OCI-LY3 (cell line): ENCODE data around the gene CLEC16A.

Experiments
- EZH2phosphoT487 ChIP-seq: fragments of 200-600 bp; shearing (Covaris generic); IDR thresholded peaks from 2 replicates; pipeline ENCODE4 v1.6.1; 2018; ENCODE audit warnings: antibody characterized with exemption, mixed run types, low read depth
- TF ChIP-seq, protein P1 (sequence below): fragments of 200-600, 300-600 bp; sonication (generic); IDR thresholded peaks from 2 replicates; pipeline ENCODE4 v1.5.1; 2014; ENCODE audit warnings: antibody characterized with exemption, low read length, low read depth

DNA sequence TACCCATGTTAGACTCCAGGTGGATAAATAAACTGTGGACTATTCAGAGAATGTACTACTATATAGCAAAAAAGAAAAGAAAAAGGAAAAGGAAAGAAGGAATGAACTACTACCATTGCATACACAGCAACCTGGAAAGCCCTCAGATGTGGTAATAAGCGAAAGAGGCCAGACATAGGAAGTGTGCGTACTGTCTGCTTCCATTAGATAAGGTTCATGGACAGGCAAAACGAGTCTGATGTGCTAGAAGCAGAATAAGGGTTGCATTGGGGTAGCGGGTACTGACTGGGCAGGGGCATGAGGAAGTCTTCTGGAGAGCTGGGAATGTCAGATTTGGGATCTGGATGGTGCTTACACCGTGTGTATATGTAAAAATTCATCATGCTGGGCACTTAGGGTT lies 21.8 kb downstream of the CLEC16A start:
- TF ChIP-seq, protein P1, sequence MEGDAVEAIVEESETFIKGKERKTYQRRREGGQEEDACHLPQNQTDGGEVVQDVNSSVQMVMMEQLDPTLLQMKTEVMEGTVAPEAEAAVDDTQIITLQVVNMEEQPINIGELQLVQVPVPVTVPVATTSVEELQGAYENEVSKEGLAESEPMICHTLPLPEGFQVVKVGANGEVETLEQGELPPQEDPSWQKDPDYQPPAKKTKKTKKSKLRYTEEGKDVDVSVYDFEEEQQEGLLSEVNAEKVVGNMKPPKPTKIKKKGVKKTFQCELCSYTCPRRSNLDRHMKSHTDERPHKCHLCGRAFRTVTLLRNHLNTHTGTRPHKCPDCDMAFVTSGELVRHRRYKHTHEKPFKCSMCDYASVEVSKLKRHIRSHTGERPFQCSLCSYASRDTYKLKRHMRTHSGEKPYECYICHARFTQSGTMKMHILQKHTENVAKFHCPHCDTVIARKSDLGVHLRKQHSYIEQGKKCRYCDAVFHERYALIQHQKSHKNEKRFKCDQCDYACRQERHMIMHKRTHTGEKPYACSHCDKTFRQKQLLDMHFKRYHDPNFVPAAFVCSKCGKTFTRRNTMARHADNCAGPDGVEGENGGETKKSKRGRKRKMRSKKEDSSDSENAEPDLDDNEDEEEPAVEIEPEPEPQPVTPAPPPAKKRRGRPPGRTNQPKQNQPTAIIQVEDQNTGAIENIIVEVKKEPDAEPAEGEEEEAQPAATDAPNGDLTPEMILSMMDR = no peak
- TF ChIP-seq EZH2phosphoT487 = no peak
